Coronary artery (tissue), 2 donors: ENCODE data around the gene DOCK3.

Source experiments
- DNase-seq: peaks from one replicate; pipeline ENCODE4 v3.0.0-alpha.2; 2017; ENCODE audit warnings: low spot score
- H3K27ac ChIP-seq, 2 donors: fragments of 200-600 bp; sonication (generic); one replicate each; pipeline ENCODE4 v1.5.1; 2016 to 2019
- H3K4me3 ChIP-seq: fragments of 200-600 bp; sonication (generic); 2 replicates; pipeline ENCODE4 v1.5.1; 2016; ENCODE audit warnings: mild to moderate bottlenecking, moderate library complexity
- CTCF ChIP-seq: fragments of 200-600 bp; sonication (generic); IDR thresholded peaks from one replicate; pipeline ENCODE4 v1.5.1; 2019; ENCODE audit warnings: antibody characterized with exemption

Gene DOCK3

DNA sequence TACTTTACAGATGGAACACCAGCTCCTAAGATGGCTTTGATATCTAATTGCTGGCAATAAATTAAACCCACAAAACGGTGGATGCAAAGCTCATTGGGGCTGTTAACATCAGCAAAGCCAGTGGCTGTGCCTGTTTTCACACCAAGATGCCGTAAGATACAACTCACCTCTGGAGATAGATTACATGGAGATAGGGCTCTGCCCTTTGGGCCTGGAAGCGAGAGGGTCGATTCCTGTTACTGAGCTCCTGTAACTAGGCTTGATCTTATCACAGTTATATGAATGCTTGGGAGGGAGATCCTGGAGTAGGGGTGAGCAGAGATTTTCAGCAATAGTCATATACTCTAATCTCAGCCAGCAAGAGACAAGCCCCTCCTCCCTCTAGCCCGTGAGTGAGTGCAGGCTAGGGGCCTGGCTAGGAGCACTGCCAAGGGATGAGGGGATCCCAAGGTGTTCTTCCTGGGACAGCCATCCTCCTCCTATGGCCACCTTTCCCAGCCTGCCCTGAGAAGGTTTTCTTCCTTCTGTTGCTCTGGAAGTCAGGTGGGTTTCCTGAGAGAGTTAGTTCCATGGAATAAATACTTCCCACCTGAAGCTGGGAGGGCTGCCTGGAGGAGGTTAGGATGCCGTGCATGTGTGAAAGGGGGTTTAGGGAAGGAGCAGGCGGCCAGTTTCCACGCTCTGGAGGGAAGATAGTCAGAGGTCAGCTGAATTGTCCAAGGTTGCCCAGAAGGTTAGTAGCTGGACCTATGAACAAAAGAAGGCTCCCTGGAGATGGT, 18.1 kb upstream of the DOCK3 start:
- no peak for DNase-seq
- no peak for TF ChIP-seq CTCF
- H3K27ac ChIP-seq, result no peak overlapping the region

DNA sequence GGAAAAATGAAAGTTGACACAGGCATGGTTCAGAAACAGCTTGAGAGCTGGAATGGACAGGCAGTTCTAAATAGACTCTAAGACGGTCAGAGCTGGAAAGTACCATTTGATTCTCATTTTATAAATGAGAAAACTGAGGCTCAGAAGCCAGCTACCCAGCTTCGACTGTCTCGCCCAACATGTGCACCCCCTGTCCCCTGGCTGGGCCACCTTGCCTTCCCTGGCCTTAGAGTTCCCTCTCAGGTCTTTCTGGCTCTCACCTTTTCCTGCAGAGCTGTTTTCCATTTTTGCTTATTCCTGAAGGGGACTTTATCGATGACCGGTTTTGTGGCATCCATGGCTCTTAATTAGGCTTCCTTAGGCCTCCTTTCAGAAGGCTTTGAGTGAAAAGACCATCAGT, 17.3 kb upstream of the DOCK3 start:
- no peak for TF ChIP-seq CTCF
- peak; percentile 8 for DNase-seq
- H3K27ac ChIP-seq, result no peak overlapping the region
- no peak overlapping the region for H3K4me3 ChIP-seq

More for the DNA sequence above, 18.1 kb upstream of the DOCK3 start:
- no peak overlapping the region for H3K4me3 ChIP-seq

- DNase-seq, result peak; percentile 38
Measured at GRCh38 chr3:50657816-50658215, 16.9 kb upstream of the DOCK3 start.

DNA sequence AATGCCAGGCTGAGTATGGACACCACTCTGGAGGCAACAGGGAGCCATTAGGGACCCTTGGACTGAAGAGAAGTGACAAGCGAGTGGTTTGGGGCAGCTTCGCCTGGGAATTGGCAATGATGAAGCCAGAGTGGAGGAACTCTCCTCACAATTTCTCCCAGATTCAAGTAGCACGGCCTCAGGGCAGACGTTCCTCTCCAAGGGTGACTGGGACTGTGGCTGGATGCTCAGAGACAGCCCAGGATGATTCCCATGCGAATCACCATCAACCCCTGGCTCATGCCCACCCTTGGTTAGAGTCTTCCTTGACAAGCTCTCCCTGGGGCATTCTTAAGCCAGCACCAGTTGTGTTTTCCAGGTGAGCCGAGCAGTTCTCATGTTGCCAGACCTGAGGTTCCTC, 16.3 kb upstream of the DOCK3 start:
- H3K27ac ChIP-seq, result no peak overlapping the region
- H3K4me3 ChIP-seq, result no peak overlapping the region
- peak; percentile 58 for DNase-seq
- TF ChIP-seq CTCF, result no peak

More at GRCh38 chr3:50657816-50658215, 16.9 kb upstream of the DOCK3 start:
- H3K27ac ChIP-seq, result no peak overlapping the region
- TF ChIP-seq CTCF, result no peak
- H3K4me3 ChIP-seq, result no peak overlapping the region

DNA sequence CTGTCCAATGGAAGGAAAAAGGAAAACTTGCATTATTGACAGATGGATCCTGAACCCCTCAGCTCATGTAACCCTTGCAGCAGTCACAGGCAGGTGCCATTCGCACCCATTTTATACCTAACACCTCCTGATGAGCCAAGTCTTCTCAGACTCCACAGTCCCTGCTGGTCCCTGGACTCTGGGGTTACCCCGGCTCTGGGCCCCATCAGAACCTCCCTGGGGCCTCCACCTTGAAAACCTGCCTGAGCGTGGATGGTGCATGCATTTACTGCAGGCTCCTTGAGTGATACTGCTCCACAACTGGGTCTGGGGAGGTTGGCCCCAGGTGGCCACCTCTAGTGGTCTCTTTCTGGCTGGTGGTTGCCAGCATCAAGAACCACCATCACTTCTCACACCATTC, 15.9 kb upstream of the DOCK3 start:
- peak; percentile 41 for DNase-seq
- no peak for TF ChIP-seq CTCF
- no peak overlapping the region for H3K27ac ChIP-seq

DNA sequence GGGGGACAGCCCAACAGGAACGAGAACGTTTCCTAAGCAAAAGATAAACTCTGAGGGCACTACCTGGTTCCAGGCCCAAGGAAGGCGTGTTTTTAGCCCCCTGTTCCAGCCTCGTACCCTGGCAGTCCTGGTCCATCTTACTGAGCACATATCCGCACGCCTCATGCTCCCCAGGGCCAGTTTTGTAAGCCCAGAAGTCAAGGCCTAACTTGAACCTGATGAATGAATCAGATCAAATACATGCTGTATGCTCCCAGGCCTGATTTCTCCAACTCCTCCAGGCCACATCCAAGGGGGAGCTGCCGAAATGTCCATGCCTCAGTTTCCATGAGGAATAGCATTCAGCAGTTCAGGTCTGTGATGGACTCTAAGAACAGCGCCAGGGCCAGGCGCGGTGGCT, 14.3 kb upstream of the DOCK3 start:
- Histone ChIP-seq H3K27ac (no peak overlapping the region), H3K4me3 (no peak overlapping the region)
- peak; percentile 5 for DNase-seq
- TF ChIP-seq CTCF, result no peak

More for the DNA sequence above, 15.9 kb upstream of the DOCK3 start:
- no peak overlapping the region for H3K4me3 ChIP-seq

DNA sequence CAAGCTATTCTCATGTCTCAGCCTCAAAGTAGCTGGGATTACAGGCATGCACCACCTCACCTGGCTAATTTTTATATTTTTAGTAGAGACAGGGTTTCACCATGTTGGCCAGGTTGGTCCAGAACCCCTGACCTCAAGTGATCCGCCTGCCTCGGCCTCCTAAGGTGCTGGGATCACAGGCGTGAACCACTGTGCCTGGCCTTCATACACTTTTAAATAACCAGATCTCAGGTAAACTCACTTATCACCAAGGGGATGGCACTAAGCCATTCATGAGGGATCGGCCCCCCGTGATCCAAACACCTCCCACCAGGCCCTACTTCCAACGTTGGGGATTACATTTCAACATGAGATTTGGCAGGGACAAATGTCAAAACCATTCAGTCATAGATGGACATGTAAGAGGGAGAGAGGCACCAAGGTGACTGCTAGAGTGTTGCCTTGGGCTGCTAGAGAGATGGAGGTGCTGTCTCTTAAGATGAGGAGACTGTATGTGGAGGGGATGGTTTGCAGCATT, 13.3 kb upstream of the DOCK3 start:
- Histone ChIP-seq H3K4me3 (no peak overlapping the region), H3K27ac (no peak overlapping the region)
- TF ChIP-seq CTCF, result no peak
- DNase-seq, result peak; percentile 52
